Fibroblast of mammary gland (primary cell): Measurements from ENCODE around the gene DAAM1.
A peak's percentile ranks its signal among the peaks of the same experiment; 100 is the strongest.

Source experiments
- DNase-seq: peaks from one replicate; pipeline ENCODE4 v3.0.0-alpha.2; 2010; ENCODE audit warnings: low read depth
- H3K4me3 ChIP-seq: 2 replicates; pipeline ENCODE4 v1.5.1; 2011; ENCODE audit warnings: low read depth, mild to moderate bottlenecking, low read length, moderate library complexity; ENCODE audit not compliant: control insufficient read depth
- CTCF ChIP-seq: conservative IDR thresholded peaks from 2 replicates; pipeline ENCODE4 v1.5.1; 2011; ENCODE audit warnings: low read depth, low read length, inconsistent platforms; ENCODE audit not compliant: control insufficient read depth, insufficient read depth

The DAAM1 gene

GRCh38 chr14:59320361-59320760, 131.9 kb downstream of the DAAM1 start:
- TF ChIP-seq CTCF, result no peak
- no peak for DNase-seq
- no peak overlapping the region for H3K4me3 ChIP-seq

- no peak overlapping the region for H3K4me3 ChIP-seq
- no peak for TF ChIP-seq CTCF
- DNase-seq, result peak; percentile 55
Measured at GRCh38 chr14:59320763-59321625, 132.5 kb downstream of the DAAM1 start.

- no peak overlapping the region for H3K4me3 ChIP-seq
- DNase-seq, result no peak
- TF ChIP-seq CTCF, result no peak
Measured at GRCh38 chr14:59321626-59321949, 133.1 kb downstream of the DAAM1 start.

GRCh38 chr14:59325906-59326305, 137.4 kb downstream of the DAAM1 start:
- peak; percentile 71 for DNase-seq
- TF ChIP-seq CTCF, result no peak
- no peak overlapping the region for H3K4me3 ChIP-seq

- no peak for TF ChIP-seq CTCF
- no peak overlapping the region for H3K4me3 ChIP-seq
- peak; percentile 30 for DNase-seq
Measured at GRCh38 chr14:59328454-59328853, 140.0 kb downstream of the DAAM1 start.

- no peak overlapping the region for H3K4me3 ChIP-seq
- no peak for TF ChIP-seq CTCF
- DNase-seq, result no peak
Measured at GRCh38 chr14:59330455-59330854, 142.0 kb downstream of the DAAM1 start.
